K562 (cell line): ENCODE data around the gene RPS19BP1. TPM values are rescaled to one million over a fixed set of nuclear protein-coding genes. Genes with fewer than 3 reads are reported as not detected.
A peak's percentile ranks its signal among the peaks of the same experiment; 100 is the strongest.

ENCODE experiments used
- ARHGAP35 ChIP-seq: fragments of 450-650 bp; IDR thresholded peaks from 2 replicates; pipeline ENCODE4 v1.6.1; 2018; ENCODE audit not compliant: partially characterized antibody
- BRF1 ChIP-seq: IDR thresholded peaks from 3 replicates; pipeline ENCODE4 v1.6.1; 2011; ENCODE audit warnings: borderline replicate concordance, mild to moderate bottlenecking; ENCODE audit not compliant: insufficient read length; ENCODE audit errors: extremely low read depth
- CBFA2T2 ChIP-seq: fragments of 450-650 bp; conservative IDR thresholded peaks from 2 replicates; pipeline ENCODE4 v1.6.1; 2017; ENCODE audit warnings: mild to moderate bottlenecking
- ELF2 ChIP-seq: fragments of 250-450 bp; sonication (Bioruptor Pico); IDR thresholded peaks from 2 replicates; pipeline ENCODE4 v1.5.0; 2021; ENCODE audit warnings: mild to moderate bottlenecking
- HMG20A ChIP-seq: fragments of 450-650 bp; formaldehyde crosslinking; conservative IDR thresholded peaks from 2 replicates; pipeline ENCODE4 v1.4.0; 2020; ENCODE audit warnings: mild to moderate bottlenecking, mixed read lengths
- HNRNPLL ChIP-seq: fragments of 200-400 bp; formaldehyde crosslinking; IDR thresholded peaks from 2 replicates; pipeline ENCODE4 v1.6.1; 2017; ENCODE audit warnings: low read length, low read depth, mild to moderate bottlenecking; ENCODE audit not compliant: poor library complexity, severe bottlenecking
- KLF13 ChIP-seq: fragments of 450-650 bp; IDR thresholded peaks from 2 replicates; pipeline ENCODE4 v1.6.1; 2016; ENCODE audit warnings: missing genetic modification characterization, low read depth, mild to moderate bottlenecking, missing compliant biosample characterization, moderate library complexity, borderline replicate concordance
- NELFE ChIP-seq: IDR thresholded peaks from 2 replicates; pipeline ENCODE4 v1.6.1; 2011; ENCODE audit warnings: mild to moderate bottlenecking; ENCODE audit not compliant: insufficient read depth, insufficient read length
- NFRKB ChIP-seq: fragments of 450-650 bp; IDR thresholded peaks from 2 replicates; pipeline ENCODE4 v1.6.1; 2016; ENCODE audit warnings: low read depth
- RBM15 ChIP-seq: fragments of 200-400 bp; formaldehyde crosslinking; IDR thresholded peaks from 2 replicates; pipeline ENCODE4 v1.6.1; 2018; ENCODE audit warnings: mild to moderate bottlenecking, low read length, moderate library complexity; ENCODE audit not compliant: insufficient read depth
- SAP30 ChIP-seq: fragments of 200-600 bp; sonication (generic); IDR thresholded peaks from 2 replicates; pipeline ENCODE4 v1.6.1; 2012; ENCODE audit warnings: borderline replicate concordance, low read depth, mild to moderate bottlenecking, moderate library complexity, low read length, control low read depth, inconsistent platforms; ENCODE audit not compliant: insufficient read depth, poor library complexity, severe bottlenecking
- SMAD4 ChIP-seq: fragments of 250-450 bp; sonication (Bioruptor Pico); conservative IDR thresholded peaks from 2 replicates; pipeline ENCODE4 v1.8.0; 2021; ENCODE audit warnings: inconsistent platforms, mild to moderate bottlenecking, moderate library complexity
- TARDBP ChIP-seq: fragments of 450-650 bp; IDR thresholded peaks from 2 replicates; pipeline ENCODE4 v1.6.1; 2016
- TCF3 ChIP-seq: sonication (generic); formaldehyde crosslinking; IDR thresholded peaks from 2 replicates; pipeline ENCODE4 v1.4.0; 2020; ENCODE audit warnings: mild to moderate bottlenecking, missing genetic modification reagents
- polyA plus RNA-seq, 8 experiments: library from polyadenylated mRNA; depleted of rRNA in 4 of 8; stranded (reverse) in 5 of 8; unstranded in 3 of 8; fragments of >200 nt; fragmentation: Nextera tagmentation in 2 of 8; fragmentation: Illumina TruSeq in 1 of 8; extraction: Ambion mirVana in 2 of 8; extraction: Trizol in 1 of 8; gene quantifications; 2 replicates each; pipeline versions ENCODE4 v1.2.1 to v1.2.3, GENCODE V29; 2011 to 2014; ENCODE audit warnings: inconsistent platforms in 1 of 8, missing spikeins in 1 of 8
- total RNA-seq, 7 experiments: library from RNA; depleted of rRNA in 6 of 7; stranded (reverse); fragments of >200 nt in 6 of 7; fragmentation: Illumina TruSeq in 2 of 7; extraction: Trizol in 2 of 7; gene quantifications; 2 replicates each; pipeline versions ENCODE4 v1.2.1 to v1.2.3, GENCODE V29; 2011 to 2021; ENCODE audit warnings: low replicate concordance in 1 of 7
- TF ChIP-seq, protein P1 (sequence below): IDR thresholded peaks from 3 replicates; pipeline ENCODE4 v1.6.1; 2011; ENCODE audit warnings: borderline replicate concordance, mild to moderate bottlenecking, moderate library complexity; ENCODE audit not compliant: insufficient read length; ENCODE audit errors: extremely low read depth
- TF ChIP-seq, protein P2 (sequence below): fragments of 450-650 bp; IDR thresholded peaks from 2 replicates; pipeline ENCODE4 v1.6.1; 2016; ENCODE audit warnings: mild to moderate bottlenecking
- TF ChIP-seq, protein P3 (sequence below): fragments of 450-650 bp; formaldehyde crosslinking; IDR thresholded peaks from 2 replicates; pipeline ENCODE4 v1.4.0; 2020; ENCODE audit warnings: mild to moderate bottlenecking, moderate library complexity
- TF ChIP-seq, protein P4 (sequence below): fragments of 250-450 bp; sonication (Bioruptor Pico); IDR thresholded peaks from 2 replicates; pipeline ENCODE4 v1.5.1; 2021; ENCODE audit warnings: mild to moderate bottlenecking

The RPS19BP1 gene
- total and polyA plus RNA-seq, 9 of the 15 experiments (the other 6 are each of a cell fraction or from before 2014, with no cell fraction given) = 3.0 to 223 (median 84.3) TPM

DNA sequence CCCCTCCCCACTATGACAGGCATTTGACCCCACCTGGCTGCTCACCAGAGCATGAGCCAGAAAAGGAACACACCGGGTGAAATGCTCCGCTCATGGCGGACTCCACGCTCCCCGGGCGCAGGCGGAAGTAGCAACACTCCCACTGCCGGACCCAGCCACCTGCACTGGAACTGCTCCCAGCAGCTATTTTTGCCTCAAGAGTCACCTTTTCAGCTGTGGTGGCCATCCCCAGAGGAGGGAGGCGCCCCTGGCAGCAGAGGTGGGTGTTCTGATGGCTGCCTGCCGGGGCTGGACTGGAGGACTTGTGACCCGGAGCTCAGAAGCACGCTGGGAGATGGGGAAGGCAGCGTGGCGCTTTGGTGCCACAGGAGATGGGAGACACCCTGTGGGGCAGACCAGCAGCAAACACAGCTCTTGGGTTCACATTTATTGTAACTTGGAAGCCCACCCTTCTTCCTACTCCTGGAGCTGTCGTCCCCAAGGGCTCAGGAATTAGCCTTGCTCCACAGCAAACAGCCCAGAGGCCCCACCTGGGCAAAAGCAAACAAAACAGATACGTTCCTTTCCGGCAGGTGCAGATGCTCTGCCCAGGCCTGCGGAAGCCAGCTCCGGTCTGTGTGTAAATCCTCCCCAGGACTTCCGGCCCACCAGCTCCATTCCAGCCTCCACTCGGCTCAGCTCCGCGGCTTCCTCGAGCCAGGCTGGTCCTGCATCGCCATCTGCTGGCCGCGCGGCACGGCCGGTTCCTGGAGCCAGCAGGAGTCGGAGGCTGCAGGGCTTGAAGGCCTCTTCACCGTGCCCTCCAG is 3.7 kb downstream of the RPS19BP1 start (continued):
- TF ChIP-seq SMAD4 = peak; percentile 59
- TF ChIP-seq, protein P1, sequence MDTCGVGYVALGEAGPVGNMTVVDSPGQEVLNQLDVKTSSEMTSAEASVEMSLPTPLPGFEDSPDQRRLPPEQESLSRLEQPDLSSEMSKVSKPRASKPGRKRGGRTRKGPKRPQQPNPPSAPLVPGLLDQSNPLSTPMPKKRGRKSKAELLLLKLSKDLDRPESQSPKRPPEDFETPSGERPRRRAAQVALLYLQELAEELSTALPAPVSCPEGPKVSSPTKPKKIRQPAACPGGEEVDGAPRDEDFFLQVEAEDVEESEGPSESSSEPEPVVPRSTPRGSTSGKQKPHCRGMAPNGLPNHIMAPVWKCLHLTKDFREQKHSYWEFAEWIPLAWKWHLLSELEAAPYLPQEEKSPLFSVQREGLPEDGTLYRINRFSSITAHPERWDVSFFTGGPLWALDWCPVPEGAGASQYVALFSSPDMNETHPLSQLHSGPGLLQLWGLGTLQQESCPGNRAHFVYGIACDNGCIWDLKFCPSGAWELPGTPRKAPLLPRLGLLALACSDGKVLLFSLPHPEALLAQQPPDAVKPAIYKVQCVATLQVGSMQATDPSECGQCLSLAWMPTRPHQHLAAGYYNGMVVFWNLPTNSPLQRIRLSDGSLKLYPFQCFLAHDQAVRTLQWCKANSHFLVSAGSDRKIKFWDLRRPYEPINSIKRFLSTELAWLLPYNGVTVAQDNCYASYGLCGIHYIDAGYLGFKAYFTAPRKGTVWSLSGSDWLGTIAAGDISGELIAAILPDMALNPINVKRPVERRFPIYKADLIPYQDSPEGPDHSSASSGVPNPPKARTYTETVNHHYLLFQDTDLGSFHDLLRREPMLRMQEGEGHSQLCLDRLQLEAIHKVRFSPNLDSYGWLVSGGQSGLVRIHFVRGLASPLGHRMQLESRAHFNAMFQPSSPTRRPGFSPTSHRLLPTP = no peak
- no peak for TF ChIP-seq CBFA2T2
- TF ChIP-seq NELFE = no peak
- TF ChIP-seq TCF3 (CRISPR knock-in tag) = no peak; the same call in 1 of the 2 replicates
- TF ChIP-seq SAP30 = no peak
- TF ChIP-seq, protein P2, sequence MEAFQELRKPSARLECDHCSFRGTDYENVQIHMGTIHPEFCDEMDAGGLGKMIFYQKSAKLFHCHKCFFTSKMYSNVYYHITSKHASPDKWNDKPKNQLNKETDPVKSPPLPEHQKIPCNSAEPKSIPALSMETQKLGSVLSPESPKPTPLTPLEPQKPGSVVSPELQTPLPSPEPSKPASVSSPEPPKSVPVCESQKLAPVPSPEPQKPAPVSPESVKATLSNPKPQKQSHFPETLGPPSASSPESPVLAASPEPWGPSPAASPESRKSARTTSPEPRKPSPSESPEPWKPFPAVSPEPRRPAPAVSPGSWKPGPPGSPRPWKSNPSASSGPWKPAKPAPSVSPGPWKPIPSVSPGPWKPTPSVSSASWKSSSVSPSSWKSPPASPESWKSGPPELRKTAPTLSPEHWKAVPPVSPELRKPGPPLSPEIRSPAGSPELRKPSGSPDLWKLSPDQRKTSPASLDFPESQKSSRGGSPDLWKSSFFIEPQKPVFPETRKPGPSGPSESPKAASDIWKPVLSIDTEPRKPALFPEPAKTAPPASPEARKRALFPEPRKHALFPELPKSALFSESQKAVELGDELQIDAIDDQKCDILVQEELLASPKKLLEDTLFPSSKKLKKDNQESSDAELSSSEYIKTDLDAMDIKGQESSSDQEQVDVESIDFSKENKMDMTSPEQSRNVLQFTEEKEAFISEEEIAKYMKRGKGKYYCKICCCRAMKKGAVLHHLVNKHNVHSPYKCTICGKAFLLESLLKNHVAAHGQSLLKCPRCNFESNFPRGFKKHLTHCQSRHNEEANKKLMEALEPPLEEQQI = no peak
- TF ChIP-seq BRF1 = no peak
- no peak for TF ChIP-seq HMG20A (CRISPR knock-in tag)
- TF ChIP-seq, protein P3, sequence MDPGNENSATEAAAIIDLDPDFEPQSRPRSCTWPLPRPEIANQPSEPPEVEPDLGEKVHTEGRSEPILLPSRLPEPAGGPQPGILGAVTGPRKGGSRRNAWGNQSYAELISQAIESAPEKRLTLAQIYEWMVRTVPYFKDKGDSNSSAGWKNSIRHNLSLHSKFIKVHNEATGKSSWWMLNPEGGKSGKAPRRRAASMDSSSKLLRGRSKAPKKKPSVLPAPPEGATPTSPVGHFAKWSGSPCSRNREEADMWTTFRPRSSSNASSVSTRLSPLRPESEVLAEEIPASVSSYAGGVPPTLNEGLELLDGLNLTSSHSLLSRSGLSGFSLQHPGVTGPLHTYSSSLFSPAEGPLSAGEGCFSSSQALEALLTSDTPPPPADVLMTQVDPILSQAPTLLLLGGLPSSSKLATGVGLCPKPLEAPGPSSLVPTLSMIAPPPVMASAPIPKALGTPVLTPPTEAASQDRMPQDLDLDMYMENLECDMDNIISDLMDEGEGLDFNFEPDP = no peak
- no peak for TF ChIP-seq NFRKB
- TF ChIP-seq HNRNPLL = no peak
- TF ChIP-seq ARHGAP35 = no peak
- no peak for TF ChIP-seq TARDBP
- TF ChIP-seq RBM15 = no peak
- TF ChIP-seq KLF13 (tag) = no peak
- TF ChIP-seq, protein P4, sequence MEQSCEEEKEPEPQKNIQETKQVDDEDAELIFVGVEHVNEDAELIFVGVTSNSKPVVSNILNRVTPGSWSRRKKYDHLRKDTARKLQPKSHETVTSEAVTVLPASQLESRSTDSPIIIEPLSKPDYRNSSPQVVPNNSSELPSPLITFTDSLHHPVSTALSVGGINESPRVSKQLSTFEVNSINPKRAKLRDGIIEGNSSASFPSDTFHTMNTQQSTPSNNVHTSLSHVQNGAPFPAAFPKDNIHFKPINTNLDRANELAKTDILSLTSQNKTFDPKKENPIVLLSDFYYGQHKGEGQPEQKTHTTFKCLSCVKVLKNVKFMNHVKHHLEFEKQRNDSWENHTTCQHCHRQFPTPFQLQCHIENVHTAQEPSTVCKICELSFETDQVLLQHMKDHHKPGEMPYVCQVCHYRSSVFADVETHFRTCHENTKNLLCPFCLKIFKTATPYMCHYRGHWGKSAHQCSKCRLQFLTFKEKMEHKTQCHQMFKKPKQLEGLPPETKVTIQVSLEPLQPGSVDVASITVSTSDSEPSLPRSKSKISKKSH (CRISPR knock-in tag) = no peak
- TF ChIP-seq ELF2 (CRISPR knock-in tag) = no peak
